ENCODE data around the gene DAPK3. TPM values are rescaled to one million over a fixed set of nuclear protein-coding genes. Genes with fewer than 3 reads are reported as not detected.

The DAPK3 gene
- total RNA-seq, 4 donors from 2014 or later = 40.7 to 71.7 (median 56.9) TPM

- DNase-seq (ENCODE audit: low spot score) = no peak
- ATAC-seq (ENCODE audit: low FRiP score) = no peak
- TF ChIP-seq, protein P1, sequence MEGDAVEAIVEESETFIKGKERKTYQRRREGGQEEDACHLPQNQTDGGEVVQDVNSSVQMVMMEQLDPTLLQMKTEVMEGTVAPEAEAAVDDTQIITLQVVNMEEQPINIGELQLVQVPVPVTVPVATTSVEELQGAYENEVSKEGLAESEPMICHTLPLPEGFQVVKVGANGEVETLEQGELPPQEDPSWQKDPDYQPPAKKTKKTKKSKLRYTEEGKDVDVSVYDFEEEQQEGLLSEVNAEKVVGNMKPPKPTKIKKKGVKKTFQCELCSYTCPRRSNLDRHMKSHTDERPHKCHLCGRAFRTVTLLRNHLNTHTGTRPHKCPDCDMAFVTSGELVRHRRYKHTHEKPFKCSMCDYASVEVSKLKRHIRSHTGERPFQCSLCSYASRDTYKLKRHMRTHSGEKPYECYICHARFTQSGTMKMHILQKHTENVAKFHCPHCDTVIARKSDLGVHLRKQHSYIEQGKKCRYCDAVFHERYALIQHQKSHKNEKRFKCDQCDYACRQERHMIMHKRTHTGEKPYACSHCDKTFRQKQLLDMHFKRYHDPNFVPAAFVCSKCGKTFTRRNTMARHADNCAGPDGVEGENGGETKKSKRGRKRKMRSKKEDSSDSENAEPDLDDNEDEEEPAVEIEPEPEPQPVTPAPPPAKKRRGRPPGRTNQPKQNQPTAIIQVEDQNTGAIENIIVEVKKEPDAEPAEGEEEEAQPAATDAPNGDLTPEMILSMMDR (IDR thresholded peaks at IDR 0.05) = no peak
Measured at GRCh38 chr19:3923912-3924311, 47.0 kb downstream of the DAPK3 start.

- TF ChIP-seq, protein P1 (IDR thresholded peaks at IDR 0.05) = no peak
- ATAC-seq (ENCODE audit: low FRiP score) = no peak
- DNase-seq (ENCODE audit: low spot score) = no peak
Measured at GRCh38 chr19:3923096-3923758, 47.7 kb downstream of the DAPK3 start.

GRCh38 chr19:3919793-3920192, 51.1 kb downstream of the DAPK3 start:
- ATAC-seq (ENCODE audit: low FRiP score) (no peak), DNase-seq (ENCODE audit: low spot score) (no peak)
- TF ChIP-seq, protein P1 (IDR thresholded peaks at IDR 0.05) = no peak

DNA sequence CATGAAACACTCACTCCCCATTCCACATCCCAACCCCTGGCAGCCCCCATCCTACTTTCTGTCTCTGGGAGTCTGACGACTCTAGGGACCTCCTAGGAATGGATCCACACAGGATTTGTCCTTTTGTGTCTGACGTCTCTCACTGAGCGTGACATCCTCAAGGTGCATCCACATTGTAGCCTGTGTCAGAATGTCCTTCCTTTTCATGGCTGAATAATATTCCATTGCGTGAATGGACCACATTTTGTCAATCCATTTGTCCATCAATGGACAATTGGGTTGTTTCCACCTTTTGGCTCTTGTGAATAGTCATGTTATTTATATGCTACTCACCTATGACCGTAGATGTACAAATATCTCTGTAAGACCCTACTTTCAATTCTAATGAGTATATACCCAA, 54.9 kb downstream of the DAPK3 start:
- no peak for ATAC-seq (ENCODE audit: low FRiP score)
- TF ChIP-seq, protein P1 (IDR thresholded peaks at IDR 0.05) = no peak
- no peak for DNase-seq (ENCODE audit: low spot score)

DNA sequence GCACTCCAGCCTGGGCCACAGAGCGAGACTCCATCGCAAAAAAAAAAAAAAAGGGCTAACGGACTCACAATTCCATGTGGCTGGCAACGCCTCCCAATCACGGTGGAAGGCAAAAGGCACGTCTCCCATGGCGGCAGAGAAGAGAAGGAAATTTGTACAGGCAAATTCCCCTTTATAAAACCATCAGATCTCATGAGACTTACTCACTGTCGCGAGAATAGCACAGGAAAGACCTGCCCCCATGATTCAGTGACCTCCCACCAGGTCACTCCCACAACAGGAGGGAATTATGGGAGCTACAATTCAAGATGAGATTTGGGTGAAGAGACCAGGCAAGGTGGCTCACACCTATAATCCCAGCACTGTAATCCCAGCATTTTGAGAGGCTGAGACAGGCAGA, 56.7 kb downstream of the DAPK3 start:
- TF ChIP-seq, protein P1 (IDR thresholded peaks at IDR 0.05) = no peak
- DNase-seq (ENCODE audit: low spot score) = no peak
- no peak for ATAC-seq (ENCODE audit: low FRiP score)

DNA sequence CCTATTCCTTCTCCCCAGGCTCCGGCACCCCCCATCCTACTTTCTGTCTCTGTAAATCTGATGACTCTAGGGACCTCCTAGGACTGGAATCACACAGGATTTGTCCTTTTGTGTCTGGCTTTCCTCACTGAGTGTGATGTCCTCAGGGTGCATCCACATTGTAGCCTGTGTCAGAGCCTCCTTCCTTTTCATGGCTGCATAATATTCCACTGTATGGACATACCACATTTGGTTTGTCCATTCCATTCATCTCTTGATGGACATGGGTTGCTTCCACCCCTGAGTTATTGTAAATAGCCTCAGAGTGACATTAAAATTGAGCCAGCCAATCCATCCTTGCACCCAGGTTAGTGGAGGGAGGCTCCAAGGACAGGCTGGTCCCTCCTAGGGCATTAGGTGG, 60.8 kb downstream of the DAPK3 start:
- TF ChIP-seq, protein P1 (IDR thresholded peaks at IDR 0.05) = no peak
- ATAC-seq (ENCODE audit: low FRiP score) (no peak), DNase-seq (ENCODE audit: low spot score) (no peak)

Small RNA genes within 50 kb of the gene (small RNA-seq; reads per million reads assigned to genes)
- not detected for gene RN7SL202P
- 11.7 reads per million, percentile 89 among the genes with 10 or more reads in this experiment for gene SNORD37

Other genes with a start within 250 kb of the DAPK3 start
- gene APBA3, start 209.4 kb downstream of the DAPK3 start, total RNA-seq = 10 to 100 TPM; 13.5 to 24.1 (median 18.7) TPM
- 10 to 100 TPM; 52.4 to 76.3 (median 68.0) TPM for gene MRPL54, start 208.4 kb downstream of the DAPK3 start, total RNA-seq
- under 1 TPM in 1 of 4 donors, not detected in 3; 0.19 TPM for gene RAX2, start 198.9 kb downstream of the DAPK3 start, total RNA-seq
- 10 to 100 TPM in 1 of 4 donors, 1 to 10 TPM in 2, under 1 TPM in 1; 0.74 to 29.3 (median 3.3) TPM for gene MATK, start 184.7 kb downstream of the DAPK3 start, total RNA-seq
- under 1 TPM in 1 of 4 donors, not detected in 3; 0.12 TPM for gene ZFR2, start 102.1 kb downstream of the DAPK3 start, total RNA-seq
- not detected for gene ATCAY, start 90.4 kb downstream of the DAPK3 start, total RNA-seq
- not detected for gene NMRK2, start 38.0 kb downstream of the DAPK3 start, total RNA-seq
- gene EEF2, start 14.4 kb upstream of the DAPK3 start, total RNA-seq = 1,000 to 10,000 TPM; 1,922 to 2,283 (median 2,030) TPM
- gene PIAS4, start 36.6 kb upstream of the DAPK3 start, total RNA-seq = 10 to 100 TPM; 10.6 to 21.6 (median 11.2) TPM
- gene ZBTB7A, start 95.8 kb upstream of the DAPK3 start, total RNA-seq = 10 to 100 TPM; 33.3 to 53.3 (median 38.4) TPM
- gene MAP2K2, start 153.0 kb upstream of the DAPK3 start, total RNA-seq = 10 to 100 TPM; 47.4 to 65.2 (median 61.4) TPM
- not detected for gene CREB3L3, start 182.5 kb upstream of the DAPK3 start, total RNA-seq
- gene SIRT6, start 211.5 kb upstream of the DAPK3 start, total RNA-seq = 10 to 100 TPM; 15.0 to 29.6 (median 21.0) TPM
- 1 to 10 TPM in 2 of 4 donors, under 1 TPM in 2; 0.88 to 1.2 (median 1.0) TPM for gene ANKRD24, start 211.6 kb upstream of the DAPK3 start, total RNA-seq

Data from omental fat pad (tissue), 4 donors.